ENCODE results near the gene CAMKMT.

CAMKMT gene

GRCh38 chr2:44649381-44649780 lies 287.6 kb downstream of the CAMKMT start:
- no peak for DNase-seq (ENCODE audit: low read depth in 3 of 3)

GRCh38 chr2:44650796-44651195 lies 289.0 kb downstream of the CAMKMT start:
- DNase-seq (ENCODE audit: low read depth in 3 of 3), result no peak

DNA sequence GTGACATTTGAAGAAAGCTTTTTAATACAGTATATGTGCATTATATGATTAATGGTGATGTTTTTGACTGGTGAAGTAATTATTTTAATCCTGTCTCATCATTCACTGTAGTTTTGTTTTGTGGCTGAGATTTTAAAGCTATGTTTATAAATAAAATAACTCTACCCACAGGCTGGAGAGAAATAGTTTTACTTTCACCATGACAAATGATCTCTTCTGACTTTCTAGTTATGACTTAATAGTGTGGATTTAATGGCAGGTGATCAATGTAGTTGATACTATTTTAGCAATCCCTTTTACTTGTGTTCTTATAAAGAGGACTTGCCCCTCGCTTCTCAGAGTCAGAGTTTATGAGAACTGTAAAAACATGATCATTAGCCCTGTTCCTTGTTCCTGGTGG lies 290.2 kb downstream of the CAMKMT start:
- no peak for DNase-seq (ENCODE audit: low read depth in 3 of 3)

DNA sequence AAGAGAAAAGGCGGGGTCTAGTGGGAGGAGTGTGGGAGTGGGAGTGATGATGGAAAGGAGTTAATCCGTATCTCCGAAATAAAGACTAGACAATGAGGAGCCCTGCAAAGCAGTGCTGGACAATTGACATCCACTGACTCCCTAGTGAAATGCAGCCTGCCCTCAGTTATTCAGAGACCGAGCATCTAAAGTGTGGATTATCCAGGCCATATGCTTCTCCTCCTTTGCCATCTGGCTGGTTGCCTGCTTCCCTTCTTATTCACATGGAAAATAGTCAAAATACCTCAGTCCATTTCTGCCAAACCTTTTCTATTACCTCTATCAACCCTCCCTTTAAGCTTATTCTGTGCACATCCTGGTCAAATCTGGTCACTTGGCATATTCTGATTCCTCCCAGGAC lies 291.0 kb downstream of the CAMKMT start:
- DNase-seq (ENCODE audit: low read depth in 3 of 3), result no peak

DNA sequence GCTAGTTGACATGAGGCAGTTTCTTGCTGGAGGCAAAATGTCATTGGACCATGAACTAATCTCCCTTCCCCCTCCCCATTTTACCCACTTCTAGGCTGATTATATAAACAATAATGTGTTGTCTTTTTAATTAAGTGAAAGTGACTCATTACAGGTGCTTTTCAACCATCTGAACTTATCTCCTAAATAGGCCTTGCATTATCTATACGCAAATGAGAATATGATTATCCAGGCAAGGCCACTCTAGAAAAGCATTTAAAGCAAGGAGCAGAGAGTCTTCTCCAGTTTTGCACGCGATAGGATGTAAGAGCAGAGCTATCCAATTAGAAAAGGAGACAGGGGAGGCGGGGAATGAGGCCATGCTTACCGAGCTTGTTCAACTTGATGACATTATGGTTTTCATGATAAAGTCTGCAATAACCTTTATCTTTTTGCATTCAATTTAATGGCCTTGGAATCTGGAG lies 293.7 kb downstream of the CAMKMT start:
- DNase-seq (ENCODE audit: low read depth in 3 of 3), result no peak

GRCh38 chr2:44656460-44656859 lies 294.7 kb downstream of the CAMKMT start:
- no peak for DNase-seq (ENCODE audit: low read depth in 3 of 3)

DNA sequence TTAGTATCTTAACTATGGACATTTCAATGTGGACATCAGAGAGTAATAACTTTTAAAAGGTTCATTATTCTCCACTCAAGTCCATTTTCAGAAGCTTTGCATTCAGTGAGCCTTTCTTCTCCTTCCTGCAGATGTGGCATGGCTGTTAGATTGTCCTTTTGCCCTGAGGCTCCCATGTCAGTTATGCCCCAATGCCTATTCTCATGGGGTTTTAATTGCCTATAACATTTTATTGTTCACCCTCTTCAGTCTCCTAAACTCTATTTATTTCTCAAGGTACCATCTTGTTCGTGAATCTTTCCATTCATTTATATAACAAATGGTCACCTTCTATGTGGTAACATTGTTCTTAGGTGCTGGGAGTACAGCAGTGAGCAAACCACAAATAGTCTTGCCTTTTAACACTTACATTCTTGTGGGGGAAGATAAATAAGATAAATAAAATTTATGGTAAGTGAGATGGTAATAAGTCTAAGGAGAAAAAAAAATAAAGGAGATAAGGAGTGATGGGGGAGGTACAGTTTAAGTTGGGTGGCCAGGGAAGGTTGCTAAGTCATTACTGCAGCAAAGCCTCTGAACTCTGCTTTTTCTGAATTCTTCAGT lies 301.8 kb downstream of the CAMKMT start:
- no peak for DNase-seq (ENCODE audit: low read depth in 3 of 3)

DNA sequence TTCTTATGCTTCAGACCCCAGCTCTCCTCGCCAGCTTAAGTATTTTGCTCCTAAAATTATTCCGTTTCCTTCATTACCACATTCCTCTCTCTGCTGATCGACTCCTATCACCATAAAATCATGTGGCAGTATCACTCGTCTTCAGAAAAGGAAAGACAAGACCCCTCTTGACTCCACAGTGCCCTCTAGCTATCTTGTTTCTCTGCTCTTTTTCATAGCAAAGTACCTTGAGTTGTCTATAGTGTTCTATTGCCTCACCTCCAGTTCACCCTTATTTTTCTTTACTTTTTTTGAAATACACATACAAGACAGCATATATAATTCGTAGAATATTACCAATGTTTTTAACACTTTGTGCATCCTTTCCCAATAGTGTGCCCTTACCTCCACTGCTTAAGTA lies 306.6 kb downstream of the CAMKMT start:
- DNase-seq (ENCODE audit: low read depth in 3 of 3), result no peak

DNA sequence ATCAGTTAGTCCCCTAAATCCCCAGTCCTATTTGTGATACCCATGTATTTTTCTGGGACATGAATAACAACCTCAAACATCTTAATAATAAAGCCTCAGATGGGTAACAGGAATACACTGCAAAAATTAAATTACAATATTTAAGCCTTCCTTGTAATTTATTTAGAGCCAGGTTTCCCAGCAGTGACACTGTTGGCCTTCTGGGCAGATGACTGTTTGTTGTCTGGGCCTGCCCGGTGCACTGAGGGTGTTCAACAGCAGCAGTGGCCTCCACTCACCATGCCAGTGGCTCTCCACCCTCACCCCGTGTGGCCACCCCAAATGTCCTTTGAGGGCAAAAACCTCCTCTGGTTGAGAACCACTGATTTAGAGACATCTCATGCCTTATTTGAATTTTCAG lies 309.5 kb downstream of the CAMKMT start:
- no peak for DNase-seq (ENCODE audit: low read depth in 3 of 3)

- no peak for DNase-seq (ENCODE audit: low read depth in 3 of 3)
These were observed 310.2 kb downstream of the CAMKMT start for GRCh38 chr2:44671916-44672315.

- no peak for DNase-seq (ENCODE audit: low read depth in 3 of 3)
These were observed 310.7 kb downstream of the CAMKMT start for GRCh38 chr2:44672431-44672830.

- no peak for DNase-seq (ENCODE audit: low read depth in 3 of 3)
These were observed 312.9 kb downstream of the CAMKMT start for GRCh38 chr2:44674473-44675284.

DNA sequence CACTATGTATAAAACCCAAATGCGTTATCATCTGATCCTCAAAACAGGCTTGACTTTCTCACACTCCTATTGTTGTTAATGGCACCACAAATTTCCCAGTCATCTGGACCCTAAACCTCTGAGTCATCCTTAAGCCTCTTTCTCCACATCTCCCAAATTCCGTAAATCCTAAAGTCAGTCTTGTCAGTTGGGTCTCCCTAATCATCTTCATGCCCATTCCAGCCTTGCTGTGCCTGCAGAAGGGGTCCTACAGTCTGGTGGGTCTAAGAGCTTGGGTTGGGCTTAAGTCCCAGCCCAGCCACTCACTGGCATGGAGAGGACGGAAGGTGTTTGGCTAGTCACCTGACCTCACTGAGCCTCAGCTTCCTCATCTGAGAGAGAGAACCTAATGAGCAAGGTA lies 314.6 kb downstream of the CAMKMT start:
- no peak for DNase-seq (ENCODE audit: low read depth in 3 of 3)

DNA sequence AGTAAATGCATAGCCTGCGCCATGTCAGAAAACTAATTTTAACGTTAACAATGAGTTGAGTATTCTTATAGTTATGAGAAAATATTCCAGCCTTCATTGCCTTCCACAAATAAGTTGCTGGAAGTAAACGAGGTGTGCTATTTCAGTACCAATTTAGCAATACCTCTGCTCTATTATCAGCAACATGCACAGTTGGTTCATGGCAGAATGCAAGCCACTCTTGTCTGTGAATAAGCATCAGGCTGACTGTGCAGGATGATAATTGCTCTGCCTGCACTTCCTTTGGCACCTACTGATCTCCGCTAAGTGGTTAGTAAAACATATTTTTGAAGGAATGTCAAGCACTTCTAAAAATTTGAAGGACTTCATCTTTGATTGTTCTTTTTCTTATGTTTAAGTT lies 317.8 kb downstream of the CAMKMT start:
- DNase-seq (ENCODE audit: low read depth in 3 of 3), result no peak

GRCh38 chr2:44679990-44680389 lies 318.2 kb downstream of the CAMKMT start:
- no peak for DNase-seq (ENCODE audit: low read depth in 3 of 3)

DNA sequence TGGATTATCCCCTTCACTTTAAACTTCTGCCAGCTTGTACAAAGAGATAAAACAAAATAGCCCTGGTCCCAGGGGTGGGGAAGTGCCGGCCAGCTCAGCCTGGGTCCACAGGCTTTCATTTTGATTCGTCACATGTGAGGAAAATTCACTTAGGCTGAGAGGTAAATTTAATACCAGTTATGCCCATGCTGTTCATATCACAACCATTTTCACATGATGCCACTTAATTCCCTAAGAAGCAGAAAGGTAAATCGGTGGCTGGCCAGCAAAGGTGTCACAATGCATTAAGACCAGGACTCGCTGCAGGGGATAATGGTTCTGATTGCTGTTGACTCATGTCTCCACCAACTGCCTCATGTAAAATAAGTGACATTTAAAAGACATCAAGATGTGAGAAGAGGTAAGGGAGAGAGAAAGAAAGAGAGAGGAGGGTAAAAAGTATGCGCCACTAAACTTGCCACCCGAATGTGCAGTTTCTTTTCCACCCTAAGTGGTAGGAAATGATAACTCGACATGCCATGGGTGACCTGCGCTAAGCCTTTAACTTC lies 318.8 kb downstream of the CAMKMT start:
- no peak for DNase-seq (ENCODE audit: low read depth in 3 of 3)

DNA sequence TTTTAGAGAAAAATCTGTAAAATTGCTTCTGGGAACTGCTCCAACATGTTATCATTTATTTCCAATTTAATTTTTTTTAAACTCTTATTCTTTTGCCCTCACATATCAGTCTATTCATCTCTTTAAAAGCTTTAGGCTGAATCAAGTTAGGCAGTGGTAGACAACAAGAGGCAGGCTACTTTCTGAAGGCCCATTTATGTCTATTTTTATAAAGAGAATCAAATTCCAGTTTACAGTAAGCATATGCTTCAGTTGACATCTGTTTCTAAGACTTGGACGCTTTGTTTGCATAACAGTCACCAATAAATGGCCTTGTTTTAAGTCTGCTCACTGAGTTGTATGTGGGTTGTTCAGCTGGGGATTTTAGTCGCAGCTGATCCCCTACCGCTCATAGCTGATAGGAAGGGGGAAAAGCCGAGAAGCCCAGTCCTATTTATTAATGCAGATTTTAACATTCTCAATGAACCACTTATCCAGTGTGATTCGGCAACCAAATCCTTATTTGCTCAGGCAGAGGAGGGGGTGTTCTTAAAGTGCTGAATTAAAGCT lies 319.3 kb downstream of the CAMKMT start:
- DNase-seq (ENCODE audit: low read depth in 3 of 3), result no peak

- no peak for DNase-seq (ENCODE audit: low read depth in 3 of 3)
These were observed 320.7 kb downstream of the CAMKMT start for GRCh38 chr2:44682459-44682858.

DNA sequence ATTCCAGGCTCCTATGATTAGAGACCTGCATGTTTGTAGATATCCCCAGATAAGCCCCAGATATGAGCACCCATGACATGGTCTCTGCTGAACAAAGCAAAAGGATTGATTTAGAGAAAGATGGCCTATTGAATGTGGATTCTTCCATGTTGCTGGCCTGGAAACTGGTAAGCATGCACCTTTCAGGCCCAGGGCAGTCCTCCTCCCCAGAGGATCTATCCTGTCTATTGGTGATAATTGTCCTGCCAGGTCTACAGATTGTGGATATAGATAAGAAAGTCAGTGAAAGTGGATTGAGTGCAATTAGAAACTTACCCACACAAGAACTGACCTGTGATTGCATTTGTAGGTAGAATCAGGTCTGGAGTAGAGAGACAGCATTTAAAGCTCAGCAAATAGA lies 322.8 kb downstream of the CAMKMT start:
- DNase-seq (ENCODE audit: low read depth in 3 of 3), result no peak

DNA sequence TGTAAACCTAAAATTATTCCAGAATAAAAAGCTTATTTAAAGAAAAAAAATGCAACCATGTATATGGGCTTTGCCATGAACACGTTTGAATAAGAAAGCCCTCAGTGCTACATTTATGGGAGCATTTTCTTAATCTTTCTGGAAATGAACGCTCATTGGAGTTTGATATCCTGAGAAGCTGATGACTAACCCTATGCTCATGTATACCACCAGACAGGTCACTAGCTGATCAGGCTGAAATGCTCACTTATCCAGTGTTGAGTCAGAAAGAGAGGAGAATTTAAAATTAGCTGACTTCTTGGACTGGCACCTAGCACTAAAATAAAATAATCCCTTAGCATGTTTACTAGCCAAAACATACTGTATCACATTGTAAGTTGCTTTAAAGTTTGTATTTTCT lies 324.8 kb downstream of the CAMKMT start:
- no peak for DNase-seq (ENCODE audit: low read depth in 3 of 3)

DNA sequence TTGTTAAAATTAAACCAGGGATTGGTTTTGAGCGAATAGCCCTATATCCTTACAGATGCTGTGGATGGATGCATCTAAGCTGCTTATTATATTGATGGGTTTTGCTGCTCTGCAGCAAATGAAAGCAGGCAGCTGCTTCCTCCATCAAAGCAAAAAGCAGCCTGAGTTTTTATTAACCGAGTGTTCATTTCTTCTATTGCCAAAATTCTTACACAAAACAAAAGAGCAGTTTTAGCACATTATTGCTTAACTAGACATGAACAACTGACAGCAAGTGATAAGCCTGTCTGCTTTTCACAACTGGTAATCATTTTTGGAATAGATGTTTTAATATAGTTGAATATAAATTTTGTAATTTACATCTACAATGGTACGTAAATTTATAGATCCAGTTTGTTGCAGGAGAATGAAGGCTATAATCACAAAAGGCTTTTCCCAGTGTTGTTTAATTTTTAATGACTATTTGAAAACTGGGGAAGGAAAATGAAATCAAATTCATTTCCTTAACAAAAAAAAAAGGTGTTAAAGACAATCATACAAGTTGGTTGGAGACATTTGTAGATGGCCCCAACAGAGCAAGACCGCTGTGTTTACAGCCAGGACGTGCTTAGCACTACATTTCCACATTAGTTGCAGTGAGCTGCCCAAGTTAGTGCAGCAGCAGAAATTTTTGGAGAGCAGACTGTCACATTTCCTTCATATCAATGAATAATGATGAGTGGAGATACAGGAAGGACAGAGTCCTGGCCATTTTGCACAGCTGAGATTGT lies 326.1 kb downstream of the CAMKMT start:
- no peak for DNase-seq (ENCODE audit: low read depth in 3 of 3)

- DNase-seq (ENCODE audit: low read depth in 3 of 3), result no peak
These were observed 326.8 kb downstream of the CAMKMT start for GRCh38 chr2:44688456-44689124.
